K562 (cell line): ENCODE measurements around the gene HMX1. TPM values are rescaled to one million over a fixed set of nuclear protein-coding genes. Genes with fewer than 3 reads are reported as not detected.

Experiments used
- ATAC-seq: fragments of 200-7000 bp; cut with Tn5 transposase; 3 replicates; pipeline ENCODE4 v1.9.1; 2020; ENCODE audit warnings: moderate library complexity
- BruUV-seq: library from RNA; stranded (reverse); fragments of 400-500 nt; replicated peaks from 2 replicates; lab custom pipeline; 2021; lab: Mats Ljungman, UMichigan
- CTCF ChIA-PET: fragments of 300-600 bp; formaldehyde crosslinking; extraction: SDS; loops from one replicate; lab custom pipeline; 2021; ENCODE audit warnings: low intra/inter-chr PET ratio; lab: Yijun Ruan, JAX
- POLR2A ChIA-PET: fragments of 300-600, 350-650 bp; sonication (Branson Sonifier 250); formaldehyde crosslinking; extraction: SDS; loops from one replicate; lab custom pipeline; 2021; ENCODE audit warnings: antibody characterized with exemption, inconsistent platforms; lab: Yijun Ruan, JAX
- DNase-seq, 4 experiments: peaks; one replicate each; pipeline versions ENCODE4 v3.0.0 to v3.0.0-alpha.2; 2011 to 2018; ENCODE audit warnings: low spot score in 3 of 4, mixed read lengths in 3 of 4; ENCODE audit errors: extremely low read depth in 1 of 4
- FAIRE-seq: peaks from 2 replicates; lab custom pipeline; 2011; peaks lifted over from hg19 to GRCh38; lab: Jason Lieb, UNC
- H2AFZ ChIP-seq: 2 replicates; pipeline ENCODE4 v1.6.0; 2011; ENCODE audit warnings: low read depth, low read length, control low read depth, inconsistent platforms
- H3K27ac ChIP-seq: fragments of 200-600 bp; 3 replicates; pipeline ENCODE4 v1.8.0; 2011; ENCODE audit warnings: low read depth, mild to moderate bottlenecking, control low read depth, inconsistent platforms, low read length, moderate library complexity, mixed read lengths; ENCODE audit errors: extremely low read depth
- H3K27me3 ChIP-seq, 2 experiments: fragments of 300-600 bp in 1 of 2; 2 replicates in 1 of 2; 3 replicates in 1 of 2; pipeline versions ENCODE4 v1.6.0 to v1.8.0; 2011; ENCODE audit warnings: inconsistent platforms in 2 of 2, low read length in 2 of 2, mild to moderate bottlenecking in 1 of 2, mixed read lengths in 1 of 2, moderate library complexity in 1 of 2; ENCODE audit not compliant: control insufficient read depth in 2 of 2, insufficient read depth in 2 of 2
- H3K36me3 ChIP-seq: fragments of 300-600 bp; 3 replicates; pipeline ENCODE4 v1.8.0; 2011; ENCODE audit warnings: mild to moderate bottlenecking, low read length, inconsistent platforms; ENCODE audit not compliant: control insufficient read depth, insufficient read depth
- H3K4me1 ChIP-seq, 2 experiments: fragments of 200-600 bp in 1 of 2; replicated peaks in 1 of 2; 2 replicates in 1 of 2; 3 replicates in 1 of 2; pipeline versions ENCODE4 v1.5.1 to v1.8.0; 2011; ENCODE audit warnings: inconsistent platforms in 2 of 2, low read length in 2 of 2, mild to moderate bottlenecking in 1 of 2, mixed read lengths in 1 of 2, moderate library complexity in 1 of 2; ENCODE audit not compliant: control insufficient read depth in 2 of 2, insufficient read depth in 2 of 2
- H3K4me2 ChIP-seq: 2 replicates; pipeline ENCODE4 v1.6.1; 2011; ENCODE audit warnings: low read length, control low read depth, inconsistent platforms, mixed read lengths; ENCODE audit not compliant: insufficient read depth
- H3K4me3 ChIP-seq: fragments of 200-600 bp; sonication (generic), shearing (Covaris generic); 2 replicates; pipeline ENCODE4 v1.5.1; 2016; ENCODE audit warnings: control low read depth, inconsistent platforms
- H3K79me2 ChIP-seq: fragments of 200-600 bp; 3 replicates; pipeline ENCODE4 v1.8.0; 2011; ENCODE audit warnings: low read length, inconsistent platforms; ENCODE audit not compliant: control insufficient read depth, insufficient read depth
- H3K9ac ChIP-seq, 2 experiments: 2 replicates each; pipeline versions ENCODE4 v1.6.0 to v1.6.1; 2011; ENCODE audit warnings: low read depth in 2 of 2, low read length in 2 of 2, control low read depth in 1 of 2, inconsistent platforms in 1 of 2, mild to moderate bottlenecking in 1 of 2, mixed read lengths in 1 of 2; ENCODE audit not compliant: insufficient read depth in 1 of 2
- H3K9me1 ChIP-seq: one replicate; pipeline ENCODE4 v1.6.0; 2011; ENCODE audit warnings: inconsistent platforms, mild to moderate bottlenecking, low read length, moderate library complexity; ENCODE audit not compliant: control insufficient read depth, insufficient read depth
- H3K9me3 ChIP-seq: replicated peaks from 2 replicates; pipeline ENCODE4 v1.5.1; 2011; ENCODE audit warnings: low read depth, low read length, inconsistent platforms; ENCODE audit not compliant: control insufficient read depth, insufficient read depth
- H4K20me1 ChIP-seq: replicated peaks from 2 replicates; pipeline ENCODE4 v1.6.1; 2011; ENCODE audit warnings: low read length, inconsistent platforms, mixed read lengths; ENCODE audit not compliant: control insufficient read depth, insufficient read depth
- EP300 ChIP-seq: IDR thresholded peaks from 2 replicates; pipeline ENCODE4 v1.6.1; 2012; ENCODE audit warnings: low read length, improper control_type of control experiment
- MED1 ChIP-seq: sonication (generic); formaldehyde crosslinking; IDR thresholded peaks from 2 replicates; pipeline ENCODE4 v1.8.1; 2023; ENCODE audit warnings: missing genetic modification reagents, borderline replicate concordance
- PHF21A ChIP-seq: fragments of 450-650 bp; IDR thresholded peaks from 2 replicates; pipeline ENCODE4 v1.6.1; 2017; ENCODE audit warnings: low read depth, borderline replicate concordance
- SMC3 ChIP-seq: conservative IDR thresholded peaks from 2 replicates; pipeline ENCODE4 v1.6.1; 2011; ENCODE audit warnings: low read depth, low read length, improper control_type of control experiment; ENCODE audit not compliant: insufficient read depth
- TEAD1 ChIP-seq, 2 experiments: fragments of 450-650 bp in 1 of 2; sonication (generic) in 1 of 2; formaldehyde crosslinking; IDR thresholded peaks; 2 replicates each; pipeline versions ENCODE4 v1.4.0 to v1.8.0; 2020 to 2022; ENCODE audit warnings: mild to moderate bottlenecking in 2 of 2, missing genetic modification reagents in 1 of 2
- ZNF133 ChIP-seq: fragments of 250-450 bp; sonication (Bioruptor Pico); IDR thresholded peaks from 2 replicates; pipeline ENCODE4 v1.4.0; 2020; ENCODE audit warnings: mild to moderate bottlenecking
- ZNF232 ChIP-seq: sonication (generic); formaldehyde crosslinking; IDR thresholded peaks from 2 replicates; pipeline ENCODE4 v1.8.0; 2022; ENCODE audit warnings: mild to moderate bottlenecking, missing genetic modification reagents
- ZNF717 ChIP-seq: fragments of 250-450 bp; sonication (Bioruptor Pico); IDR thresholded peaks from 2 replicates; pipeline ENCODE4 v1.5.0; 2021
- ZNF778 ChIP-seq: fragments of 450-650 bp; formaldehyde crosslinking; IDR thresholded peaks from 2 replicates; pipeline ENCODE4 v1.4.0; 2020; ENCODE audit warnings: mild to moderate bottlenecking, moderate library complexity
- WGBS: fragments of 100-300 bp; shearing (Covaris generic); methylation state at CpG from one replicate; pipeline ENCODE4 v1.1.6; 2016; ENCODE audit warnings: low coverage, mixed read lengths; ENCODE audit not compliant: insufficient coverage; ENCODE audit errors: missing lambda C conversion rate; 5-methylcytosine and 5-hydroxymethylcytosine counted together
- in situ Hi-C: fragments of 300-500 bp; cut with MboI; formaldehyde crosslinking; loops from 4 replicates; pipeline ENCODE4 v1.15.0; 2018; ENCODE audit warnings: inconsistent platforms, mixed read lengths
- intact Hi-C: fragments of 100-400 bp; cut with micrococcal nuclease; formaldehyde crosslinking; loops from 2 replicates; pipeline ENCODE4 v1.14.2; 2022
- polyA plus RNA-seq, 8 experiments: library from polyadenylated mRNA; depleted of rRNA in 4 of 8; stranded (reverse) in 5 of 8; unstranded in 3 of 8; fragments of >200 nt; fragmentation: Nextera tagmentation in 2 of 8; fragmentation: Illumina TruSeq in 1 of 8; extraction: Ambion mirVana in 2 of 8; extraction: Trizol in 1 of 8; gene quantifications; 2 replicates each; pipeline versions ENCODE4 v1.2.1 to v1.2.3, GENCODE V29; 2011 to 2014; ENCODE audit warnings: inconsistent platforms in 1 of 8, missing spikeins in 1 of 8
- total RNA-seq, 7 experiments: library from RNA; depleted of rRNA in 6 of 7; stranded (reverse); fragments of >200 nt in 6 of 7; fragmentation: Illumina TruSeq in 2 of 7; extraction: Trizol in 2 of 7; gene quantifications; 2 replicates each; pipeline versions ENCODE4 v1.2.1 to v1.2.3, GENCODE V29; 2011 to 2021; ENCODE audit warnings: low replicate concordance in 1 of 7
- TF ChIP-seq, protein P1 (sequence below): fragments of 250-450 bp; sonication (Bioruptor Pico); IDR thresholded peaks from 2 replicates; pipeline ENCODE4 v1.8.0; 2022; ENCODE audit warnings: inconsistent platforms
- TF ChIP-seq, protein P2 (sequence below): fragments of 200-800 bp; sonication (Bioruptor generic); IDR thresholded peaks from 2 replicates; pipeline ENCODE4 v1.6.1; 2016; ENCODE audit warnings: missing genetic modification characterization, missing compliant biosample characterization
- TF ChIP-seq, protein P3 (sequence below): fragments of 250-450 bp; sonication (Bioruptor Pico); IDR thresholded peaks from 2 replicates; pipeline ENCODE4 v1.5.0; 2021; ENCODE audit warnings: mild to moderate bottlenecking, moderate library complexity

HMX1 gene
- total and polyA plus RNA-seq, 9 of the 15 experiments (the other 6 are each of a cell fraction or from before 2014, with no cell fraction given), result not detected

DNA sequence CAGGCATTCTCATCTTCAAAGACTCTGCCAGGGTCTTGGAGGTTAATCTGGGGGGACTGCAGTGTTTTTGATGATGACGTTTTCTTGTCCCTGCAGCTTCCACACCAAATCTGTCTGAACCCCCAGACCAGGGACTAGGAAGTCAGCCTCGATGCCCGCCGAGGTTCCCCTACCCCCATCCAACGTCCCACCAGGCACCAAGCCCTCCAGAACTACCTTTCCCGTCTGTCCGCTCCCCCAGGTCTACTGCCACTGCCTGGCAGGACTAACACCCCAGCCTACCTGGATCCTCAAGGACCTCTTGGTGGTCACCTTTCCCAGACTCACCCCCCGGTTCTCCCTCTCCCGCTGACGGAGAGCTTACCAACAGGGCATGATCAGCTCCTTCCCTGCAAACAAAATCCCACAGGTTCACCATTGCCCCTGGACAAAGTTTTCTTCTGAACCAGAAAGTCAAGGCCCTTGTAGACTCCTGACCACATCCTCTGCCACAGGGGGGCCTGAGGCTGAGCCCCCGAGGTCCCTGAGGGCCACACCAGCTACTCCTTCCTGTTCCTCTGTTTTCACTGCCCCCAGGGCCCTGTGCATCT, 40.9 kb downstream of the HMX1 start:
- DNase-seq, result no peak
- H3K4me1 ChIP-seq, result no peaks in the 10 kb centered on the region
- H2AFZ ChIP-seq, result no peak overlapping the region
- in situ Hi-C loops, result loop anchor here (5.0 kb wide), 1 partner anchor 43 kb away; no protein-coding TSS in a partner anchor
- H3K27me3 ChIP-seq, result peaks cover 0 to 26% of the 10 kb centered on the region in 2 experiments; a peak in 2 of 5 replicates
- ChIA-PET CTCF (no interaction called here), POLR2A (no interaction called here)
- 0% methylated on average over 11 of the region's 11 CpGs for WGBS
- no peak for ATAC-seq
- intact Hi-C loops, result no loop called here
- H3K4me2 ChIP-seq, result no peak overlapping the region
- no peaks in the 10 kb centered on the region for H3K9me3 ChIP-seq
- no peak overlapping the region for H3K9ac ChIP-seq
- H3K27ac ChIP-seq, result no peak overlapping the region
- H4K20me1 ChIP-seq, result no peaks in the 10 kb centered on the region; the same call in none of the 2 replicates
- BruUV-seq, result no TSS peak
- H3K4me3 ChIP-seq, result no peak overlapping the region
- no peaks in the 10 kb centered on the region for H3K9me1 ChIP-seq
- H3K36me3 ChIP-seq, result no peaks in the 10 kb centered on the region
- no peak for FAIRE-seq
- H3K79me2 ChIP-seq, result no peaks in the 10 kb centered on the region
- no peak for TF ChIP-seq TEAD1 (CRISPR knock-in tag; IDR thresholded peaks at IDR 0.05)
- no peak for TF ChIP-seq MED1
- no peak for TF ChIP-seq ZNF133 (CRISPR knock-in tag)
- TF ChIP-seq SMC3, result no peak
- TF ChIP-seq, protein P1, sequence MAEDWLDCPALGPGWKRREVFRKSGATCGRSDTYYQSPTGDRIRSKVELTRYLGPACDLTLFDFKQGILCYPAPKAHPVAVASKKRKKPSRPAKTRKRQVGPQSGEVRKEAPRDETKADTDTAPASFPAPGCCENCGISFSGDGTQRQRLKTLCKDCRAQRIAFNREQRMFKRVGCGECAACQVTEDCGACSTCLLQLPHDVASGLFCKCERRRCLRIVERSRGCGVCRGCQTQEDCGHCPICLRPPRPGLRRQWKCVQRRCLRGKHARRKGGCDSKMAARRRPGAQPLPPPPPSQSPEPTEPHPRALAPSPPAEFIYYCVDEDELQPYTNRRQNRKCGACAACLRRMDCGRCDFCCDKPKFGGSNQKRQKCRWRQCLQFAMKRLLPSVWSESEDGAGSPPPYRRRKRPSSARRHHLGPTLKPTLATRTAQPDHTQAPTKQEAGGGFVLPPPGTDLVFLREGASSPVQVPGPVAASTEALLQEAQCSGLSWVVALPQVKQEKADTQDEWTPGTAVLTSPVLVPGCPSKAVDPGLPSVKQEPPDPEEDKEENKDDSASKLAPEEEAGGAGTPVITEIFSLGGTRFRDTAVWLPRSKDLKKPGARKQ (CRISPR knock-in tag), result no peak
- no peak for TF ChIP-seq ZNF778 (CRISPR knock-in tag)
- no peak for TF ChIP-seq ZNF232 (CRISPR knock-in tag)
- TF ChIP-seq, protein P2, sequence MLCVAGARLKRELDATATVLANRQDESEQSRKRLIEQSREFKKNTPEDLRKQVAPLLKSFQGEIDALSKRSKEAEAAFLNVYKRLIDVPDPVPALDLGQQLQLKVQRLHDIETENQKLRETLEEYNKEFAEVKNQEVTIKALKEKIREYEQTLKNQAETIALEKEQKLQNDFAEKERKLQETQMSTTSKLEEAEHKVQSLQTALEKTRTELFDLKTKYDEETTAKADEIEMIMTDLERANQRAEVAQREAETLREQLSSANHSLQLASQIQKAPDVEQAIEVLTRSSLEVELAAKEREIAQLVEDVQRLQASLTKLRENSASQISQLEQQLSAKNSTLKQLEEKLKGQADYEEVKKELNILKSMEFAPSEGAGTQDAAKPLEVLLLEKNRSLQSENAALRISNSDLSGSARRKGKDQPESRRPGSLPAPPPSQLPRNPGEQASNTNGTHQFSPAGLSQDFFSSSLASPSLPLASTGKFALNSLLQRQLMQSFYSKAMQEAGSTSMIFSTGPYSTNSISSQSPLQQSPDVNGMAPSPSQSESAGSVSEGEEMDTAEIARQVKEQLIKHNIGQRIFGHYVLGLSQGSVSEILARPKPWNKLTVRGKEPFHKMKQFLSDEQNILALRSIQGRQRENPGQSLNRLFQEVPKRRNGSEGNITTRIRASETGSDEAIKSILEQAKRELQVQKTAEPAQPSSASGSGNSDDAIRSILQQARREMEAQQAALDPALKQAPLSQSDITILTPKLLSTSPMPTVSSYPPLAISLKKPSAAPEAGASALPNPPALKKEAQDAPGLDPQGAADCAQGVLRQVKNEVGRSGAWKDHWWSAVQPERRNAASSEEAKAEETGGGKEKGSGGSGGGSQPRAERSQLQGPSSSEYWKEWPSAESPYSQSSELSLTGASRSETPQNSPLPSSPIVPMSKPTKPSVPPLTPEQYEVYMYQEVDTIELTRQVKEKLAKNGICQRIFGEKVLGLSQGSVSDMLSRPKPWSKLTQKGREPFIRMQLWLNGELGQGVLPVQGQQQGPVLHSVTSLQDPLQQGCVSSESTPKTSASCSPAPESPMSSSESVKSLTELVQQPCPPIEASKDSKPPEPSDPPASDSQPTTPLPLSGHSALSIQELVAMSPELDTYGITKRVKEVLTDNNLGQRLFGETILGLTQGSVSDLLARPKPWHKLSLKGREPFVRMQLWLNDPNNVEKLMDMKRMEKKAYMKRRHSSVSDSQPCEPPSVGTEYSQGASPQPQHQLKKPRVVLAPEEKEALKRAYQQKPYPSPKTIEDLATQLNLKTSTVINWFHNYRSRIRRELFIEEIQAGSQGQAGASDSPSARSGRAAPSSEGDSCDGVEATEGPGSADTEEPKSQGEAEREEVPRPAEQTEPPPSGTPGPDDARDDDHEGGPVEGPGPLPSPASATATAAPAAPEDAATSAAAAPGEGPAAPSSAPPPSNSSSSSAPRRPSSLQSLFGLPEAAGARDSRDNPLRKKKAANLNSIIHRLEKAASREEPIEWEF (CRISPR knock-in tag), result no peak
- no peak for TF ChIP-seq PHF21A
- no peak for TF ChIP-seq EP300
- no peak for TF ChIP-seq ZNF717 (CRISPR knock-in tag)
- TF ChIP-seq, protein P3, sequence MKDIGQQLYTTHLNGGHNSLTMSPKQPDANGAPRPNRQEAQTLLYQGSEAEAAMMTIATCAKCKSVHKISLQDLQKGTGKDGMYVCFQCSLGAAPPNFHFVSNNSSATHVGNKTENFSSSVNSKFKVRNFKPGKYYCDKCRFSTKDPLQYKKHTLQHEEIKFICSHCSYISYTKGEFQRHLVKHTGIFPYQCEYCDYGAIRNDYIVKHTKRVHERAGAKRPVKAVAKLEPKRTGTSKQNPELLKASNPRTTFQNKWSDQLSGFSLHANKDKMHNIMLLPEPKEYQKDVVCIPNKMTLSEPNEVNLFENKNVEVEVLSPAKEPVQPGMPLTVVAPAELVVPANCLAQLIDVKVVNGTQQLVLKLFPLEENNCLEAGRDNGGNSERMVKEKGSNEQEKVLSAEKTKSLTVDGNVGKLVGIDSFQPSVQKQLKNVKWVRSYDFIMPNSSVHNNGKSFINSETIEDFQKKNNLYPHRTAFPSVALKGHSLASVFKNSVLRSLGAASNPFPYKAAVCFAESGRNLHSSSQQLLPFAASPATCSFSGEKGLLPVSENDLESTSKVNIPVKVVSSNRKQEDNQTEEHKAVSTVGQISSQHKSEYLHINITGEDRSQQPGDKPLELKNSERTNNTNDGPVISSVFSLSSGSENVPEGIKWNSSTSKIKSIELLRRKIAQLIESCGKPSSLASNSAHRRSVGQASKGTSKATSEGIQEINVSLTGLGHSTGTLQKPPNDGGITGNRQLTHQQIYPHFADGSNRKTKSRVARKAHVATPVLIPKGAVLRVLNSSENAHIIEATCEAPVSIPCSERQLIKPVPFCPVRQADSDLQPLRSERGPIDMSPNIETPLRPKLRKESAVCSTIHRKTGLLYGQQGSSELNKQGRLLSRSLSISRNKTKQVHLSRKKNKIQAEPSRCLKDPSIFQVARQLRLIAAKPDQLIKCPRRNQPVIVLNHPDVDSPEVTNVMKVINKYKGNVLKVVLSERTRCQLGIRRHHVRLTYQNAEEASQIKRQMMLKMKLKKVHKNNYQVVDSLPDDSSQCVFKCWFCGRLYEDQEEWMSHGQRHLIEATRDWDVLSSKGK (CRISPR knock-in tag), result no peak
